GM12873 (cell line): ENCODE measurements around the gene VPS37B.

Experiments used
- CTCF ChIP-seq: IDR thresholded peaks from 2 replicates; pipeline ENCODE4 v1.5.1; 2012; ENCODE audit warnings: low read depth, mild to moderate bottlenecking, moderate library complexity, low read length, control low read depth; ENCODE audit not compliant: insufficient read depth; ENCODE audit errors: missing control alignments

Gene VPS37B

GRCh38 chr12:122820138-122820537 is 75.8 kb downstream of the VPS37B start:
- TF ChIP-seq CTCF, result no peak

- TF ChIP-seq CTCF, result no peak
Observed at GRCh38 chr12:122819209-122819785, 76.6 kb downstream of the VPS37B start.
